Esophagus squamous epithelium (tissue), 4 donors: ENCODE results near the gene CTNNA3.

Experiments used
- POLR2A ChIP-seq, 4 donors: fragments of 450-650 bp; IDR thresholded peaks; one replicate each; pipeline ENCODE4 v1.6.1; 2017; ENCODE audit warnings: antibody characterized with exemption in 4 of 4, mild to moderate bottlenecking in 4 of 4, moderate library complexity in 3 of 4
- TF ChIP-seq, protein P1 (sequence below), 6 experiments: fragments of 450-650 bp in 4 of 6; fragments of 200-600 bp in 2 of 6; sonication (generic) in 2 of 6; IDR thresholded peaks; one replicate each; pipeline ENCODE4 v1.5.1; 2016 to 2019; ENCODE audit warnings: antibody characterized with exemption in 6 of 6, mild to moderate bottlenecking in 4 of 6, moderate library complexity in 4 of 6

DNA sequence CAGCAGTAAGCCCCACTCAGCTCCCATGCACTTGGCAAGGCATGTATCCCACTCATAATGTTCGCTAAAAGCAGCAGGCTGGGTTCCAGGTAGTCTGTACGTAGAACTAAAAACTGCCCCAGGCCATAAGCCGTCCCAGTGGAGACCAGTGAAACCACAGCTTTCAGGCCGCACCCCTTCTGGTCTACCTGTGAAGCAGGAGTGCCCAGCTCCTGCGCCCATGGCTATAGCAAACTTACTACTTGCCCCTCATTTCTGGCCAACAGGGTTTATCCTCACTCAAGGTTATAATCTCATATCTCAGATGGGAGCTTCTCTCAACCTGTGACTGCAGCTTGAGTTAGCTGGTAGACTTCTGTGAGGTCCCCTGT, 1108.3 kb downstream of the CTNNA3 start:
- TF ChIP-seq, protein P1, sequence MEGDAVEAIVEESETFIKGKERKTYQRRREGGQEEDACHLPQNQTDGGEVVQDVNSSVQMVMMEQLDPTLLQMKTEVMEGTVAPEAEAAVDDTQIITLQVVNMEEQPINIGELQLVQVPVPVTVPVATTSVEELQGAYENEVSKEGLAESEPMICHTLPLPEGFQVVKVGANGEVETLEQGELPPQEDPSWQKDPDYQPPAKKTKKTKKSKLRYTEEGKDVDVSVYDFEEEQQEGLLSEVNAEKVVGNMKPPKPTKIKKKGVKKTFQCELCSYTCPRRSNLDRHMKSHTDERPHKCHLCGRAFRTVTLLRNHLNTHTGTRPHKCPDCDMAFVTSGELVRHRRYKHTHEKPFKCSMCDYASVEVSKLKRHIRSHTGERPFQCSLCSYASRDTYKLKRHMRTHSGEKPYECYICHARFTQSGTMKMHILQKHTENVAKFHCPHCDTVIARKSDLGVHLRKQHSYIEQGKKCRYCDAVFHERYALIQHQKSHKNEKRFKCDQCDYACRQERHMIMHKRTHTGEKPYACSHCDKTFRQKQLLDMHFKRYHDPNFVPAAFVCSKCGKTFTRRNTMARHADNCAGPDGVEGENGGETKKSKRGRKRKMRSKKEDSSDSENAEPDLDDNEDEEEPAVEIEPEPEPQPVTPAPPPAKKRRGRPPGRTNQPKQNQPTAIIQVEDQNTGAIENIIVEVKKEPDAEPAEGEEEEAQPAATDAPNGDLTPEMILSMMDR (IDR thresholded peaks at IDR 0.05) = no peak
- TF ChIP-seq POLR2A (IDR thresholded peaks at IDR 0.05) = no peak
